Pancreas (tissue), 10 donors: Measurements from ENCODE around the gene WNT5A. TPM values are rescaled to one million over a fixed set of nuclear protein-coding genes. Genes with fewer than 3 reads are reported as not detected.
A peak's percentile ranks its signal among the peaks of the same experiment; 100 is the strongest.

ENCODE experiments used
- ATAC-seq, 4 donors: fragments of 200-7000 bp; cut with Tn5 transposase; one replicate each; pipeline versions ENCODE4 v1.8.0 to v1.9.1; 2020; ENCODE audit warnings: mild to moderate bottlenecking in 4 of 4, moderate library complexity in 4 of 4
- DNase-seq, 6 donors: peaks; one replicate each; pipeline ENCODE4 v3.0.0-alpha.2; 2020
- FAIRE-seq: peaks from 2 replicates; lab custom pipeline; 2012; peaks lifted over from hg19 to GRCh38; lab: Jason Lieb, UNC
- H3K27ac ChIP-seq, 4 donors: fragments of 200-600 bp; sonication (generic); 1 replicate in 3 of 4; 2 replicates in 1 of 4; pipeline versions ENCODE4 v1.5.0 to v1.8.0; 2020
- H3K27me3 ChIP-seq, 4 donors: fragments of 200-600 bp; one replicate each; pipeline ENCODE4 v1.8.0; 2021
- H3K36me3 ChIP-seq, 3 donors: fragments of 200-600 bp; sonication (generic) in 1 of 3; one replicate each; pipeline versions ENCODE4 v1.5.0 to v1.8.0; 2020 to 2021
- H3K4me1 ChIP-seq, 3 donors: fragments of 200-600 bp; one replicate each; pipeline ENCODE4 v1.8.0; 2021
- H3K4me3 ChIP-seq, 4 donors: fragments of 200-600 bp; sonication (generic) in 2 of 4; one replicate each; pipeline versions ENCODE4 v1.5.0 to v1.8.0; 2020 to 2021
- H3K9me3 ChIP-seq, 4 donors: fragments of 200-600 bp; one replicate each; pipeline ENCODE4 v1.8.0; 2021
- WGBS, 2 donors: extraction: QIAGEN DNeasy Blood & Tissue Kit; methylation state at CpG; one replicate each; pipeline ENCODE4 v1.1.7; 2013; 5-methylcytosine and 5-hydroxymethylcytosine counted together
- intact Hi-C, 3 donors: fragments of 100-400 bp; cut with DNase I; formaldehyde crosslinking; loops; one replicate each; pipeline versions ENCODE4 v1.11.1 to v1.14.2; 2022
- polyA plus RNA-seq, 2 donors: library from polyadenylated mRNA; stranded (reverse); fragments of 200-250 nt; gene quantifications; one replicate each; pipeline ENCODE4 v1.2.3, GENCODE V29; 2013
- total RNA-seq, 6 donors: library from RNA; stranded (reverse); fragmentation: NEBNext Ultra II Directional in 4 of 6; extraction: Animal tissue kit (Norgen Biotek cat#: 25700) in 4 of 6; gene quantifications; one replicate each; pipeline versions ENCODE4 v1.2.1 to v1.2.4, GENCODE V29; 2021 to 2023
- TF ChIP-seq, protein P1 (sequence below), 4 donors: fragments of 200-600 bp; sonication (generic) in 3 of 4; IDR thresholded peaks; one replicate each; pipeline versions ENCODE4 v1.5.0 to v1.8.0; 2021; ENCODE audit warnings: antibody characterized with exemption in 4 of 4
- donor health status: healthy with polysubstance abuse.
- donor health status: DM: no; HTN: no; CAD: no; lungs with moderate emphysema.
- donor health status: DM: no; HTN: no; CAD: no.
- donor health status: control.
- donor health status: control.
- donor health status: Bipolar disorder and iron deficiency.
- donor health status: DM: yes; HTN: yes; CAD: no.
- donor health status: DM: no; HTN: no; CAD: no.
- donor health status: DM: no; HTN: no; CAD: no.
- donor health status: DM: yes; HTN: yes; CAD: no.

WNT5A gene
- total and polyA plus RNA-seq, 8 donors = 1.2 to 8.9 (median 4.8) TPM

GRCh38 chr3:55467099-55467498, 20.0 kb downstream of the WNT5A start:
- Histone ChIP-seq H3K27ac (no peak overlapping the region), H3K9me3 (no peaks in the 10 kb centered on the region), H3K4me1 (no peaks in the 10 kb centered on the region), H3K27me3 (no peaks in the 10 kb centered on the region), H3K36me3 (peaks cover 0 to 9% (median 0%) of the 10 kb centered on the region in 3 donors), H3K4me3 (no peak overlapping the region)
- intact Hi-C loops = no loop called here
- ATAC-seq (no peak), DNase-seq (no peak), FAIRE-seq (no peak)
- TF ChIP-seq, protein P1, sequence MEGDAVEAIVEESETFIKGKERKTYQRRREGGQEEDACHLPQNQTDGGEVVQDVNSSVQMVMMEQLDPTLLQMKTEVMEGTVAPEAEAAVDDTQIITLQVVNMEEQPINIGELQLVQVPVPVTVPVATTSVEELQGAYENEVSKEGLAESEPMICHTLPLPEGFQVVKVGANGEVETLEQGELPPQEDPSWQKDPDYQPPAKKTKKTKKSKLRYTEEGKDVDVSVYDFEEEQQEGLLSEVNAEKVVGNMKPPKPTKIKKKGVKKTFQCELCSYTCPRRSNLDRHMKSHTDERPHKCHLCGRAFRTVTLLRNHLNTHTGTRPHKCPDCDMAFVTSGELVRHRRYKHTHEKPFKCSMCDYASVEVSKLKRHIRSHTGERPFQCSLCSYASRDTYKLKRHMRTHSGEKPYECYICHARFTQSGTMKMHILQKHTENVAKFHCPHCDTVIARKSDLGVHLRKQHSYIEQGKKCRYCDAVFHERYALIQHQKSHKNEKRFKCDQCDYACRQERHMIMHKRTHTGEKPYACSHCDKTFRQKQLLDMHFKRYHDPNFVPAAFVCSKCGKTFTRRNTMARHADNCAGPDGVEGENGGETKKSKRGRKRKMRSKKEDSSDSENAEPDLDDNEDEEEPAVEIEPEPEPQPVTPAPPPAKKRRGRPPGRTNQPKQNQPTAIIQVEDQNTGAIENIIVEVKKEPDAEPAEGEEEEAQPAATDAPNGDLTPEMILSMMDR (IDR thresholded peaks at IDR 0.05) = no peak
- 86 to 94% methylated on average over 2 of the region's 2 CpGs for WGBS, 2 donors

DNA sequence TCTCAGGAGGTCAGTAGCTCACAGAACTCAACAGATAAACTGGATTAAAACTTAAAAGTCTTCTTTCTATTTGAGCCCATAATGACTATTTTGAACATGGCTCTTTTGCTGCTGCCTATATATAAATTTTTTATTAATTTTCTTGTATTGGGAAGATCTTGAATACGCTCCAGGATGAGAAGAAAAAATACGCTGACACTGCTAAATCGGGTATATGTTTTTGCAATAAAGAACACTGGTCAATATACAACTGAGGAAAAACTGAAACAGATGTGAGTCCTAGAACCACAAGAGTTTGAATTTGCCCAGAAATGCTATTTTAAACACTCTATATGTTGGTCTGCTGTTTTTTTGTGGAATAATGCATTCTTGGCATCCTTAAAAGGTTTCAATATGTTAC, 20.6 kb downstream of the WNT5A start:
- FAIRE-seq (no peak), DNase-seq (no peak), ATAC-seq (no peak)
- Histone ChIP-seq H3K4me3 (no peak overlapping the region), H3K27ac (no peak overlapping the region), H3K36me3 (peaks cover 0 to 9% (median 0%) of the 10 kb centered on the region in 3 donors), H3K27me3 (no peaks in the 10 kb centered on the region), H3K4me1 (no peaks in the 10 kb centered on the region), H3K9me3 (no peaks in the 10 kb centered on the region)
- intact Hi-C loops = no loop called here
- TF ChIP-seq, protein P1 (IDR thresholded peaks at IDR 0.05) = no peak
- WGBS, 2 donors = 86 to 91% methylated on average over 3 of the region's 3 CpGs

- Histone ChIP-seq H3K4me3 (no peak overlapping the region), H3K4me1 (no peaks in the 10 kb centered on the region), H3K9me3 (no peaks in the 10 kb centered on the region), H3K27me3 (no peaks in the 10 kb centered on the region), H3K27ac (no peak overlapping the region), H3K36me3 (no peaks in the 10 kb centered on the region)
- DNase-seq (peak in 1 of 6 donors; percentile 48), ATAC-seq (peak in 1 of 4 donors; percentile 36), FAIRE-seq (no peak)
- intact Hi-C loops = no loop called here
- WGBS, 2 donors = 83 to 89% methylated on average over 1 of the region's 1 CpG
- TF ChIP-seq, protein P1 (IDR thresholded peaks at IDR 0.05) = no peak
Measured at GRCh38 chr3:55461896-55462295, 25.2 kb downstream of the WNT5A start.

- TF ChIP-seq, protein P1 (IDR thresholded peaks at IDR 0.05) = no peak
- DNase-seq (no peak), ATAC-seq (no peak), FAIRE-seq (no peak)
- Histone ChIP-seq H3K36me3 (no peaks in the 10 kb centered on the region), H3K4me1 (no peaks in the 10 kb centered on the region), H3K27me3 (no peaks in the 10 kb centered on the region), H3K9me3 (no peaks in the 10 kb centered on the region), H3K27ac (no peak overlapping the region), H3K4me3 (no peak overlapping the region)
- intact Hi-C loops = no loop called here
Measured at GRCh38 chr3:55459838-55460237, 27.3 kb downstream of the WNT5A start.

DNA sequence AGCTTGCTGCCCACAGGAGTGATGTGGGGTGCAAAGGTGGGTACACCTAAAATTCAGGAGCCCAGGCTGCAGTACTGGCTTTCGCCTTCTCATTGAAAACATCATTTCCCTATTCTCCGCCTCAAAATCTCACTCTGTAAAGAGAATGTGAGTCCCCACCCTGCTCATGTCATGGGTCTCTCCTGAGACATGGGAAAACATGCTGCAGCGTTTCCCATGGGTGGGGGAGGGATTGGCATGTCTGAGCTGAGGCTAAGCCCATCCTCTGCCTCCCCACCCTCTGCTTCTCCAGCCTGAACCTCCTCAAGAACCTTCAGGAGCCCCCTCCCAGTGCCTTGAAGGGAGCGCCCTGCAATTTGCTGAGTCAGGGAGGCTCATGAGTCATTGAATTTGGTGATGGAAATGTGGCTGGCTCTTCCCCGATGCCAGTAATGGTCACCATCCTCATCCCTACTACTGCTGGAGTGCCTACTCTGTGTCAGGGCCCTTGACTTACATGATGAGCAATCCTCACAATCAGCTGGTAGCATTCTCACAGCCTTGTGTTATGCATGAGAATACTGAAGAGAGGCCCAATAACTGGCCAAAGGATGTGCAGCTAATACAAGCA, 28.8 kb downstream of the WNT5A start:
- ATAC-seq = no peak
- TF ChIP-seq, protein P1 (IDR thresholded peaks at IDR 0.05) = no peak
- no peak for DNase-seq
- Histone ChIP-seq H3K27me3 (no peaks in the 10 kb centered on the region), H3K4me3 (no peak overlapping the region), H3K4me1 (no peaks in the 10 kb centered on the region), H3K9me3 (no peaks in the 10 kb centered on the region), H3K27ac (no peak overlapping the region), H3K36me3 (no peaks in the 10 kb centered on the region)
- no peak for FAIRE-seq
- WGBS, 2 donors = 65 to 91% methylated on average over 4 to 5 of the region's 5 CpGs
- intact Hi-C loops = no loop called here
